GM12892 (cell line): ENCODE data around the gene DPYSL3.

Experiments
- POLR2A ChIP-seq: IDR thresholded peaks from 2 replicates; pipeline ENCODE4 v1.6.1; 2011; ENCODE audit warnings: low read depth, low read length, control low read depth
- POLR2AphosphoS5 ChIP-seq: IDR thresholded peaks from 2 replicates; pipeline ENCODE4 v1.6.1; 2011; ENCODE audit warnings: low read depth, low read length, control low read depth
- TAF1 ChIP-seq: IDR thresholded peaks from 2 replicates; pipeline ENCODE4 v1.6.1; 2011; ENCODE audit warnings: low read depth, mild to moderate bottlenecking, control low read depth, low read length, borderline replicate concordance

GRCh38 chr5:147400126-147400809 lies 109.6 kb downstream of the DPYSL3 start:
- TF ChIP-seq POLR2AphosphoS5 (no peak), TAF1 (no peak), POLR2A (no peak)
